ENCODE measurements around the gene PMPCA.

The PMPCA gene

DNA sequence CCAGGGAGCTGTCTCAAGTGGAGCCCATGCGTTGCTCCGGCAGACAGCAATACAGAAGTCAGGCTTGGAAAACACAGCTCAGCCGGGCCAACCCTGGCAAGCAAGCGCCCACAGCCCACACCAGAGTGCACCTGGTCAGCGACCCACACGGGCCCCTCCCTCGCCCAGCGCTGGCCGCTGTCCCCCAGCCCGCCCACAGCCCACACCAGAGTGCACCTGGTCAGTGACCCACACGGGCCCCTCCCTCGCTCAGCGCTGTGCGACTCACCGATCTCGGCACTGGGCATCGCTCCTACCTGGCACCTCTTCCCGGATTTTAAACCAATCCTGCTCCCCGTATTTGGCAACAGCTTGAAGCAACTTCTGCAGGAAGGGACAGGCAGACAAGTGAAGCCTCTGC lies 23.2 kb upstream of the PMPCA start:
- TF ChIP-seq POLR2AphosphoS5 (IDR thresholded peaks at IDR 0.05; ENCODE audit: low read depth) (no peak), GABPA (IDR thresholded peaks at IDR 0.05; ENCODE audit: low read depth) (no peak), SPI1 (IDR thresholded peaks at IDR 0.05; ENCODE audit: borderline replicate concordance, low read depth) (no peak)
- TF ChIP-seq, protein P1, sequence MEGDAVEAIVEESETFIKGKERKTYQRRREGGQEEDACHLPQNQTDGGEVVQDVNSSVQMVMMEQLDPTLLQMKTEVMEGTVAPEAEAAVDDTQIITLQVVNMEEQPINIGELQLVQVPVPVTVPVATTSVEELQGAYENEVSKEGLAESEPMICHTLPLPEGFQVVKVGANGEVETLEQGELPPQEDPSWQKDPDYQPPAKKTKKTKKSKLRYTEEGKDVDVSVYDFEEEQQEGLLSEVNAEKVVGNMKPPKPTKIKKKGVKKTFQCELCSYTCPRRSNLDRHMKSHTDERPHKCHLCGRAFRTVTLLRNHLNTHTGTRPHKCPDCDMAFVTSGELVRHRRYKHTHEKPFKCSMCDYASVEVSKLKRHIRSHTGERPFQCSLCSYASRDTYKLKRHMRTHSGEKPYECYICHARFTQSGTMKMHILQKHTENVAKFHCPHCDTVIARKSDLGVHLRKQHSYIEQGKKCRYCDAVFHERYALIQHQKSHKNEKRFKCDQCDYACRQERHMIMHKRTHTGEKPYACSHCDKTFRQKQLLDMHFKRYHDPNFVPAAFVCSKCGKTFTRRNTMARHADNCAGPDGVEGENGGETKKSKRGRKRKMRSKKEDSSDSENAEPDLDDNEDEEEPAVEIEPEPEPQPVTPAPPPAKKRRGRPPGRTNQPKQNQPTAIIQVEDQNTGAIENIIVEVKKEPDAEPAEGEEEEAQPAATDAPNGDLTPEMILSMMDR (IDR thresholded peaks at IDR 0.05; ENCODE audit: insufficient read depth, low read length), result no peak
- TF ChIP-seq, protein P2, sequence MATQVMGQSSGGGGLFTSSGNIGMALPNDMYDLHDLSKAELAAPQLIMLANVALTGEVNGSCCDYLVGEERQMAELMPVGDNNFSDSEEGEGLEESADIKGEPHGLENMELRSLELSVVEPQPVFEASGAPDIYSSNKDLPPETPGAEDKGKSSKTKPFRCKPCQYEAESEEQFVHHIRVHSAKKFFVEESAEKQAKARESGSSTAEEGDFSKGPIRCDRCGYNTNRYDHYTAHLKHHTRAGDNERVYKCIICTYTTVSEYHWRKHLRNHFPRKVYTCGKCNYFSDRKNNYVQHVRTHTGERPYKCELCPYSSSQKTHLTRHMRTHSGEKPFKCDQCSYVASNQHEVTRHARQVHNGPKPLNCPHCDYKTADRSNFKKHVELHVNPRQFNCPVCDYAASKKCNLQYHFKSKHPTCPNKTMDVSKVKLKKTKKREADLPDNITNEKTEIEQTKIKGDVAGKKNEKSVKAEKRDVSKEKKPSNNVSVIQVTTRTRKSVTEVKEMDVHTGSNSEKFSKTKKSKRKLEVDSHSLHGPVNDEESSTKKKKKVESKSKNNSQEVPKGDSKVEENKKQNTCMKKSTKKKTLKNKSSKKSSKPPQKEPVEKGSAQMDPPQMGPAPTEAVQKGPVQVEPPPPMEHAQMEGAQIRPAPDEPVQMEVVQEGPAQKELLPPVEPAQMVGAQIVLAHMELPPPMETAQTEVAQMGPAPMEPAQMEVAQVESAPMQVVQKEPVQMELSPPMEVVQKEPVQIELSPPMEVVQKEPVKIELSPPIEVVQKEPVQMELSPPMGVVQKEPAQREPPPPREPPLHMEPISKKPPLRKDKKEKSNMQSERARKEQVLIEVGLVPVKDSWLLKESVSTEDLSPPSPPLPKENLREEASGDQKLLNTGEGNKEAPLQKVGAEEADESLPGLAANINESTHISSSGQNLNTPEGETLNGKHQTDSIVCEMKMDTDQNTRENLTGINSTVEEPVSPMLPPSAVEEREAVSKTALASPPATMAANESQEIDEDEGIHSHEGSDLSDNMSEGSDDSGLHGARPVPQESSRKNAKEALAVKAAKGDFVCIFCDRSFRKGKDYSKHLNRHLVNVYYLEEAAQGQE (IDR thresholded peaks at IDR 0.05; ENCODE audit: insufficient replicate concordance, low read depth), result no peak
- no peaks in the 10 kb centered on the region for H3K27me3 ChIP-seq (ENCODE audit: insufficient read depth, poor library complexity, severe bottlenecking)
- H3K27ac ChIP-seq (replicated peaks), result no peak overlapping the region
- no peak overlapping the region for H3K4me3 ChIP-seq (replicated peaks; ENCODE audit: insufficient read depth, low read length)
- no peak for DNase-seq (ENCODE audit: low read depth in 1 of 2, low spot score in 1 of 2)

DNA sequence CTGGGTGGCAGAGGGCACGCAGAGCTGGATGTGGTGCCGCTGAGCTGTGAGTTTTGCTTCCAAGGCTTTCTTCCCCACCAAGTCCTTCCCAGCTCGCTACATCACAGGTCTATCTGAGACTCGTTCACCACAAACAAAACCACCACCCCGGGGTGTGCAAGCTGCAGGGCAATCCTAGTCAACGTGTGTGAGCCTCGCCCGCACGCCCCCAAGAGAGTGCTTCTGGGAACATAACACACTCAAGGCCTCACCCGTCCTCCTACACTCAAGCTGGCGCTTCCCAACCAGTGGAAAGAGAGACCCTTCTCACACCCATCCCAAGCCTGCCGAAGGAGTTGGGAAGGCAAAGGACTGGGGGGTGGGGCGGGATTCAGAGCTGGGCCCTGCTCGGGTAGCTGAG lies 21.1 kb upstream of the PMPCA start:
- H3K27ac ChIP-seq (replicated peaks), result no peak overlapping the region
- DNase-seq (ENCODE audit: low read depth in 1 of 2, low spot score in 1 of 2), result no peak
- no peak for TF ChIP-seq GABPA (IDR thresholded peaks at IDR 0.05; ENCODE audit: low read depth)
- TF ChIP-seq POLR2AphosphoS5 (IDR thresholded peaks at IDR 0.05; ENCODE audit: low read depth), result no peak
- TF ChIP-seq, protein P1 (IDR thresholded peaks at IDR 0.05; ENCODE audit: insufficient read depth, low read length), result no peak
- TF ChIP-seq, protein P2 (IDR thresholded peaks at IDR 0.05; ENCODE audit: insufficient replicate concordance, low read depth), result no peak
- no peak for TF ChIP-seq SPI1 (IDR thresholded peaks at IDR 0.05; ENCODE audit: borderline replicate concordance, low read depth)
- no peak overlapping the region for H3K4me3 ChIP-seq (replicated peaks; ENCODE audit: insufficient read depth, low read length)
- no peaks in the 10 kb centered on the region for H3K27me3 ChIP-seq (ENCODE audit: insufficient read depth, poor library complexity, severe bottlenecking)

DNA sequence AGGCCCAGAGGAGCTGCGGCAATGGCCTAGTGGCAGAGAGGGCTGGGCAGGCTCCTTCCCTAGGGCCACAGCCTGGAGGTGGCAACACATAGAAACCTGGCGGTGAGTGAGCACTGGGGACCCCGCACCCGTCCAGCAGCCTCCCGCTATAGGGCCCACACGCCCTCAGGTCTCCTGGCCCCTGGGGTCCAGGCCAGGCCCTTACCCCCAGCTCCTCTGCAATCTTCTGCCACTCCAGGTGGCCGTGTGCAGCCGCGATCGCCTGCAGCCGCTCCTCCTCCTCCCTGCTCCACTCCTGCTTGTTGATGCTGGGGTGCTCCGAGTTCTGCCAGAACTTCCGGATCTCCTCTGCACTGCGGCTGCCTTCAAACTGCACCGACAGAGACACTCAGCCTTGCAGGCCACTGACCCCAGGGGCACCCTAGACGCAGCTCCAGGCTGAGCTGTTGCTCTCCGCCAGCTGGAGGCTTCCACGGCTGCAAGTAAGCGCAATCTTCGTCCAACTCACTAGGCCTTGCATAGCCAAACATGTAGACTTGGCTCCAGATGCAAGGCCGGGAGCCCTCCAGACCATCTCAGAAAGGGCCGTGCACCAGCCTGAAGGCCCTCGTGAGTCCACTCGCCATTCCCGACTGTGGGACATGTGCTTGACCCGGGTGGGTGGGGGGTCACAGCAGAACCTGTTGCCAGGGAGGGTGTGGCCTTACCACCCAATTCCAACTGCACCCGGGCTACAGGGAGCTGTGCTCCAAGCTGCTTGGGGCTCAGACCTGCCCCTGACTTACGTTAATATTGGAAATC lies 18.5 kb upstream of the PMPCA start:
- no peak overlapping the region for H3K27ac ChIP-seq (replicated peaks)
- DNase-seq (ENCODE audit: low read depth in 1 of 2, low spot score in 1 of 2), result no peak
- no peak for TF ChIP-seq POLR2AphosphoS5 (IDR thresholded peaks at IDR 0.05; ENCODE audit: low read depth)
- TF ChIP-seq, protein P2 (IDR thresholded peaks at IDR 0.05; ENCODE audit: insufficient replicate concordance, low read depth), result no peak
- no peak for TF ChIP-seq SPI1 (IDR thresholded peaks at IDR 0.05; ENCODE audit: borderline replicate concordance, low read depth)
- no peak for TF ChIP-seq GABPA (IDR thresholded peaks at IDR 0.05; ENCODE audit: low read depth)
- TF ChIP-seq, protein P1 (IDR thresholded peaks at IDR 0.05; ENCODE audit: insufficient read depth, low read length), result no peak
- H3K27me3 ChIP-seq (ENCODE audit: insufficient read depth, poor library complexity, severe bottlenecking), result no peaks in the 10 kb centered on the region
- no peak overlapping the region for H3K4me3 ChIP-seq (replicated peaks; ENCODE audit: insufficient read depth, low read length)
